Body of pancreas (tissue), 4 donors: ENCODE measurements around the gene NUCKS1. TPM values are rescaled to one million over a fixed set of nuclear protein-coding genes. Genes with fewer than 3 reads are reported as not detected.
A peak's percentile ranks its signal among the peaks of the same experiment; 100 is the strongest.
"Not testable (repeated sequence)": the region's sequence is repeated elsewhere in the genome, so short reads cannot be mapped to it uniquely, and the experiment has no call there.

Experiments used
- ATAC-seq: fragments of 150-250 bp; one replicate; pipeline ENCODE4 v1.9.1; 2016
- DNase-seq, 4 donors: peaks; one replicate each; pipeline ENCODE4 v3.0.0-alpha.2; 2019
- H3K27ac ChIP-seq, 4 donors: fragments of 200-600 bp; sonication (generic); 1 replicate in 3 of 4; 2 replicates in 1 of 4; pipeline versions ENCODE4 v1.5.1 to v1.6.1; 2016 to 2019; ENCODE audit warnings: mild to moderate bottlenecking in 1 of 4, mixed read lengths in 1 of 4, moderate library complexity in 1 of 4
- H3K27me3 ChIP-seq, 2 donors: fragments of 200-600 bp; sonication (generic); one replicate each; pipeline ENCODE4 v1.6.0; 2016; ENCODE audit warnings: mild to moderate bottlenecking in 1 of 2
- H3K36me3 ChIP-seq, 2 donors: fragments of 200-600 bp; sonication (generic); replicated peaks in 1 of 2; 2 replicates each; pipeline ENCODE4 v1.5.1; 2016; ENCODE audit warnings: low read depth in 2 of 2; ENCODE audit not compliant: insufficient read depth in 1 of 2
- H3K4me1 ChIP-seq: fragments of 200-600 bp; sonication (generic); one replicate; pipeline ENCODE4 v1.6.0; 2016
- H3K4me3 ChIP-seq, 2 donors: fragments of 200-600 bp; sonication (generic); 1 replicate in 1 of 2; 2 replicates in 1 of 2; pipeline ENCODE4 v1.5.1; 2016 to 2019
- H3K9me3 ChIP-seq, 3 donors: fragments of 200-600 bp; sonication (generic); 1 replicate in 2 of 3; 2 replicates in 1 of 3; pipeline ENCODE4 v1.5.1; 2016
- POLR2A ChIP-seq, 3 donors: fragments of 450-650 bp; IDR thresholded peaks; one replicate each; pipeline ENCODE4 v1.6.1; 2016; ENCODE audit warnings: antibody characterized with exemption in 3 of 3, mild to moderate bottlenecking in 2 of 3
- WGBS, 2 donors: methylation state at CpG; one replicate each; pipeline ENCODE4 v1.1.5; 2017; 5-methylcytosine and 5-hydroxymethylcytosine counted together
- intact Hi-C: fragments of 100-400 bp; cut with DNase I; formaldehyde crosslinking; loops from one replicate; pipeline ENCODE4 v1.15.1; 2023
- total RNA-seq, 2 donors: library from RNA; depleted of rRNA; stranded (reverse); fragments of >200 nt; gene quantifications; one replicate each; pipeline ENCODE4 v1.1.0, GENCODE V29; 2016
- TF ChIP-seq, protein P1 (sequence below), 7 experiments: fragments of 450-650 bp in 4 of 7; fragments of 200-600 bp in 3 of 7; sonication (generic) in 3 of 7; IDR thresholded peaks; one replicate each; pipeline ENCODE4 v1.5.1; 2016 to 2019; ENCODE audit warnings: antibody characterized with exemption in 7 of 7

Gene NUCKS1
- total RNA-seq, 2 donors from 2014 or later, result 37.6 to 39.2 TPM

DNA sequence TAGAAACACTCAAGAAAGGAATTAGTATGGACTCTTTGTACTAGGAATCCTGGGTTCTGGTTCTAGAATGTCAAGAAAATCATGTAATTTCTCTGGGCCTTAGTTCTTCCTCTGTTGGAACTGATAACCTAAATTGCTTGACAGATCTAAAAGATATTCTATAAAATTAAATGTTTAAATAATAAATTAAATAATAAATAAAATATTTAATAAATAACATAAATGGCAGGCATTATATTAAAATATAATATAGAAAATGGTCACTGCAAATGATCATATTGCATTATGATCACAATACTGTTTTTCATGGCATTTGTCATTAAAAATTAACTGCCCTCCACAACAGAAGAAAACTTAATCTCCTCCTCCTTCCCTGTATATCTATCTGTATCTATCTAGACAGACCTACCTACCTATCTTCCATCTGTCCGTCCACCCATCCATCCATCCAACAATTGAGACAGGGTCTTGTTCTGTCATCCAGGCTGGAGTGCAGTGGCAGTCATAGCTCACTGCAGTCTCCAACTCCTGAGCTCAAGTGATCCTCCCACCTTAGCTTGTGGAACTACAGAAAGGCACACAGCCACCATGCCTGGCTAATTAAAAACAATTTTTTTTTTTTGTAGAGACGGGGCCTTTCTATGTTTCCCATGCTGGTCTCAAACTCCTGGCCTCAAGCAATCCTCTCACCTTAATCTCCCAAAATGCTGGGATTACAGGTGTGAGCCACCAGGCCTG lies 16.4 kb downstream of the NUCKS1 start:
- ATAC-seq (no peak), DNase-seq (no peak)
- peak overlapping the region in 1 of 4 donors; percentile 39 for H3K27ac ChIP-seq
- TF ChIP-seq, protein P1, sequence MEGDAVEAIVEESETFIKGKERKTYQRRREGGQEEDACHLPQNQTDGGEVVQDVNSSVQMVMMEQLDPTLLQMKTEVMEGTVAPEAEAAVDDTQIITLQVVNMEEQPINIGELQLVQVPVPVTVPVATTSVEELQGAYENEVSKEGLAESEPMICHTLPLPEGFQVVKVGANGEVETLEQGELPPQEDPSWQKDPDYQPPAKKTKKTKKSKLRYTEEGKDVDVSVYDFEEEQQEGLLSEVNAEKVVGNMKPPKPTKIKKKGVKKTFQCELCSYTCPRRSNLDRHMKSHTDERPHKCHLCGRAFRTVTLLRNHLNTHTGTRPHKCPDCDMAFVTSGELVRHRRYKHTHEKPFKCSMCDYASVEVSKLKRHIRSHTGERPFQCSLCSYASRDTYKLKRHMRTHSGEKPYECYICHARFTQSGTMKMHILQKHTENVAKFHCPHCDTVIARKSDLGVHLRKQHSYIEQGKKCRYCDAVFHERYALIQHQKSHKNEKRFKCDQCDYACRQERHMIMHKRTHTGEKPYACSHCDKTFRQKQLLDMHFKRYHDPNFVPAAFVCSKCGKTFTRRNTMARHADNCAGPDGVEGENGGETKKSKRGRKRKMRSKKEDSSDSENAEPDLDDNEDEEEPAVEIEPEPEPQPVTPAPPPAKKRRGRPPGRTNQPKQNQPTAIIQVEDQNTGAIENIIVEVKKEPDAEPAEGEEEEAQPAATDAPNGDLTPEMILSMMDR (IDR thresholded peaks at IDR 0.05), result no peak
- TF ChIP-seq POLR2A (IDR thresholded peaks at IDR 0.05), result no peak
- peaks cover 5% of the 10 kb centered on the region for H3K4me1 ChIP-seq
- H3K4me3 ChIP-seq, result no peak overlapping the region
- intact Hi-C loops, result no loop called here
- WGBS, 2 donors, result 87 to 89% methylated on average over 2 of the region's 2 CpGs
- no peaks in the 10 kb centered on the region for H3K36me3 ChIP-seq
- H3K9me3 ChIP-seq, result no peaks in the 10 kb centered on the region
- H3K27me3 ChIP-seq, result no peaks in the 10 kb centered on the region

DNA sequence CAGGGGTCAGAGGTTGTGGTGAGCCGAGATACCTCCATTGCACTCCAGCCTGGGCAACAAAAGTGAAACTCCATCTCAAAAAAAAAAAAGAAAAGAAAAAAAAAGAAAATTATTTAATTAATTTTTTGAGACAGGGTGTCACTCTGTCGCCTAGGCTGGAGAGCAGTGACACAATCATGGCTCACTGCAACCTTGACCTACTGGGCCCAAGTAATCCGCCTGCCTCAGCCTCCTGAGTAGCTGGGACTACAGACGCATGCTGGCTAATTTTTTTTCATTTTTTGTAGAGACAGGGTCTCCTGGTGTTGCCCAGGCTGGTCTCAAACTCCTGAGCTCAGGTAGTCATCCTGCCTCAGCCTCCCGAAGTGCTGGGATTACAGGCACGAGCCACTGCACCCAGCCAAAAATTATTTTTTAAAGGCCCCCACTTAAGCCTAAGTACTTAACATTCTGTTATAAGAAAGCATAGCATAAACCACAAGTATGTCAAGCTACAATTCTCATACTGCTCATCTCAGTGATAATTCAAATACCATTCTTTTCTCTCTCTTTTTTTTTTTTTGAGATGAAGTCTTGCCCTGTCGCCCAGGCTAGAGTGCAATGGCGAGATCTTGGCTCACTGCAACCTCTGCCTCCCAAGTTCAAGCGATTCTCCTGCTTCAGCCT lies 19.9 kb downstream of the NUCKS1 start:
- TF ChIP-seq, protein P1 (IDR thresholded peaks at IDR 0.05), result no peak
- no peak for TF ChIP-seq POLR2A (IDR thresholded peaks at IDR 0.05)
- Histone ChIP-seq H3K4me1 (peaks cover 19% of the 10 kb centered on the region), H3K27ac (no peak overlapping the region), H3K27me3 (no peaks in the 10 kb centered on the region), H3K9me3 (no peaks in the 10 kb centered on the region), H3K4me3 (no peak overlapping the region), H3K36me3 (no peaks in the 10 kb centered on the region)
- ATAC-seq (no peak), DNase-seq (no peak)
- WGBS, 2 donors, result 95% methylated on average over 9 of the region's 9 CpGs
- intact Hi-C loops, result no loop called here

DNA sequence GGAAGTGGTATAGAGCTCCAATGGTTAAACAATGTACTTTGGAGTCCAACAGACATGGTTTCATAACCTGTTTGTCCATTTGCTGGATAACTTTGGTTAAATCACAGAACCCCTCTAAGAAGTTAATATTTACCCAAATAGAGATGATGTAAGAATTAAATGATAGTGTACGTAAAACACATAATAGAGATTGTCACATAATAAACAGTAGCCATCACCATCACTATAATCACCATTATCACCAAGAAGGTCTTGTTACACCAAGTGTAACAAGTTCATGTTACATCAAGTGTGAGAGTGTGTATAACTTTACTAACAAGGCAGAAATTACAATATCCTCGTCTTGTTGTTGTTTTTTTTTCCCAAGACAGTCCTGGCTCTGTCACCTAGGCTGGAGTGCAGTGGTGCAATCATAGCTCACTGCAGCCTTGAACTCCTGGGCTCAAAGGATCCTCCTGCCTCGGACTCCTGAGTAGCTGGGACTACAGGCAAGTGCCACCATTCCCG lies 23.3 kb downstream of the NUCKS1 start:
- WGBS, 2 donors, result 44 to 59% methylated on average over 4 of the region's 4 CpGs

DNA sequence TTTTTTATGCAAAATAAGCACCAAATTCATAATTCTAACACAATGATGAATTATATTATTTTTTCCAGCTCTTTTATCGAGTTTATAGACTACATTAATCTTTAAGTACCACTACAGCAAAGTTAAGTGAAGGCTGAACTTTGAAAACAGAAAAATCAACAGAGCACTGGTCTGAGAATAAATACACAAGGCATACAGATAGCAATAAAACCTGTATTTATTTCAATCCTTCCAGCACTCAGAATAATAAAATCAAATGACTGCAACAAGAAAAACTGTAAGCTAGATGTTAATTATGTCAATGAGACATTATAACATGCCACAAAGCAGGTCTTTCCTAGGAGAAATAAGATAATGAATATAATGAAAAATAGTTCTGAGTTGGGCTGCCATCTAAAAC lies 24.5 kb downstream of the NUCKS1 start:
- no peak for DNase-seq
- 12 to 29% methylated on average over 1 of the region's 1 CpG for WGBS, 2 donors
- Histone ChIP-seq H3K36me3 (peaks cover 0 to 6% of the 10 kb centered on the region in 2 donors), H3K4me3 (no peak overlapping the region), H3K27ac (no peak overlapping the region), H3K9me3 (no peaks in the 10 kb centered on the region), H3K27me3 (no peaks in the 10 kb centered on the region), H3K4me1 (peaks cover 14% of the 10 kb centered on the region)
- intact Hi-C loops, result no loop called here
- no peak for ATAC-seq
- no peak for TF ChIP-seq POLR2A (IDR thresholded peaks at IDR 0.05)
- TF ChIP-seq, protein P1 (IDR thresholded peaks at IDR 0.05), result no peak

More for the DNA sequence above, 23.3 kb downstream of the NUCKS1 start:
- Histone ChIP-seq H3K36me3 (peaks cover 0 to under 1% of the 10 kb centered on the region in 2 donors), H3K4me1 (peaks cover 14% of the 10 kb centered on the region), H3K27ac (no peak overlapping the region), H3K27me3 (no peaks in the 10 kb centered on the region), H3K9me3 (no peaks in the 10 kb centered on the region), H3K4me3 (no peak overlapping the region)
- ATAC-seq (no peak), DNase-seq (no peak)
- TF ChIP-seq POLR2A (IDR thresholded peaks at IDR 0.05), result no peak
- TF ChIP-seq, protein P1 (IDR thresholded peaks at IDR 0.05), result no peak
- intact Hi-C loops, result no loop called here

DNA sequence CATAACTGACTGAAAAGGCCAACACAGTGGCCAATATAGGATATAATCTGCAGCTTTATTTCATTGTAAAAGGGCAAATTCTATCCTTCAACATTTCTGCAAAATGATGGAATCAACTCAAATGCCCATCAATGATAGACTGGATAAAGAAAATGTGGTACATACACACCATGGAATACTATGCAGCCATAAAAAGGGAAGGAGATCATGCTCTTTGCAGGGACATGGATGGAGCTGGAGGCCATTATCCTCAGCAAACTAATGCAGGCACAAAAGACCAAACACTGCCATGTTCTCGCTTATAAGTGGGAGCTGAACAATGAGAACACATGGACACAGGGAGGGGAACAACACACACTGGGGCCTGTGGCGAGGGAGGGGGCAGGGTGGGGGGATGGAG lies 29.2 kb downstream of the NUCKS1 start:
- H3K4me1 ChIP-seq, H3K4me3 ChIP-seq, H3K27me3 ChIP-seq, intact Hi-C loops, ATAC-seq, DNase-seq, H3K9me3 ChIP-seq, H3K27ac ChIP-seq: not testable (repeated sequence)
- peaks cover 11 to 24% of the 10 kb centered on the region in 2 donors for H3K36me3 ChIP-seq
- 100% methylated on average over 2 of the region's 2 CpGs for WGBS, 2 donors
